Gastroesophageal sphincter (tissue), 3 donors: ENCODE data around the gene SUPT3H.

Source experiments
- CTCF ChIP-seq, 4 experiments: fragments of 200-600 bp in 2 of 4; fragments of 450-650 bp in 2 of 4; sonication (generic) in 1 of 4; IDR thresholded peaks; one replicate each; pipeline ENCODE4 v1.5.1; 2017 to 2019; ENCODE audit warnings: antibody characterized with exemption in 4 of 4, mild to moderate bottlenecking in 2 of 4, moderate library complexity in 2 of 4
- EP300 ChIP-seq: sonication (generic); formaldehyde crosslinking; IDR thresholded peaks from one replicate; pipeline ENCODE4 v1.6.1; 2017; ENCODE audit warnings: antibody characterized with exemption, mild to moderate bottlenecking
- POLR2A ChIP-seq, 2 donors: fragments of 450-650 bp; IDR thresholded peaks; one replicate each; pipeline ENCODE4 v1.6.1; 2017; ENCODE audit warnings: antibody characterized with exemption in 2 of 2, mild to moderate bottlenecking in 2 of 2, moderate library complexity in 1 of 2
- POLR2AphosphoS5 ChIP-seq: sonication (generic); formaldehyde crosslinking; IDR thresholded peaks from one replicate; pipeline ENCODE4 v1.6.1; 2017; ENCODE audit warnings: antibody characterized with exemption

- no peak for TF ChIP-seq CTCF (IDR thresholded peaks at IDR 0.05)
- TF ChIP-seq POLR2A (IDR thresholded peaks at IDR 0.05) = no peak
- no peak for TF ChIP-seq POLR2AphosphoS5
- TF ChIP-seq EP300 = no peak
Measured at GRCh38 chr6:45003961-45004360, 373.8 kb downstream of the SUPT3H start.
